Skeletal muscle satellite cell (primary cell): ENCODE results near the gene AAMP.

ENCODE experiments used
- H3K27me3 ChIP-seq: 2 replicates; pipeline ENCODE4 v1.7.0; 2013; ENCODE audit warnings: low read length; ENCODE audit not compliant: control insufficient read depth, insufficient read depth
- H3K36me3 ChIP-seq: 2 replicates; pipeline ENCODE4 v1.7.0; 2013; ENCODE audit warnings: mild to moderate bottlenecking, control low read depth, low read length; ENCODE audit not compliant: insufficient read depth
- H3K4me1 ChIP-seq: 2 replicates; pipeline ENCODE4 v1.7.0; 2013; ENCODE audit warnings: low read length; ENCODE audit not compliant: control insufficient read depth, insufficient read depth
- H3K4me2 ChIP-seq: 2 replicates; pipeline ENCODE4 v1.7.0; 2013; ENCODE audit warnings: mild to moderate bottlenecking, low read length
- H3K4me3 ChIP-seq: 2 replicates; pipeline ENCODE4 v1.7.0; 2013; ENCODE audit warnings: low read length
- H3K9ac ChIP-seq: 2 replicates; pipeline ENCODE4 v1.7.0; 2013; ENCODE audit warnings: mild to moderate bottlenecking, low read depth, low read length, moderate library complexity
- H3K9me3 ChIP-seq: replicated peaks from 2 replicates; pipeline ENCODE4 v1.7.0; 2013; ENCODE audit warnings: mild to moderate bottlenecking, control low read depth, low read length

AAMP gene

GRCh38 chr2:218306184-218306920, 36.4 kb upstream of the AAMP start:
- Histone ChIP-seq H3K4me1 (no peaks in the 10 kb centered on the region), H3K4me3 (no peak overlapping the region), H3K36me3 (no peaks in the 10 kb centered on the region), H3K9ac (no peak overlapping the region), H3K9me3 (no peaks in the 10 kb centered on the region), H3K27me3 (peaks cover 5% of the 10 kb centered on the region), H3K4me2 (no peak overlapping the region)

GRCh38 chr2:218305383-218305782, 35.4 kb upstream of the AAMP start:
- Histone ChIP-seq H3K27me3 (peaks cover 5% of the 10 kb centered on the region), H3K9ac (no peak overlapping the region), H3K36me3 (no peaks in the 10 kb centered on the region), H3K9me3 (no peaks in the 10 kb centered on the region), H3K4me1 (no peaks in the 10 kb centered on the region), H3K4me2 (no peak overlapping the region), H3K4me3 (no peak overlapping the region)

- no peak overlapping the region for H3K9ac ChIP-seq
- no peaks in the 10 kb centered on the region for H3K9me3 ChIP-seq
- no peak overlapping the region for H3K4me3 ChIP-seq
- H3K36me3 ChIP-seq: no peaks in the 10 kb centered on the region
- no peaks in the 10 kb centered on the region for H3K27me3 ChIP-seq
- no peaks in the 10 kb centered on the region for H3K4me1 ChIP-seq
- H3K4me2 ChIP-seq: no peak overlapping the region
Measured at GRCh38 chr2:218301176-218301819, 31.4 kb upstream of the AAMP start.

- H3K9ac ChIP-seq: no peak overlapping the region
- H3K4me2 ChIP-seq: no peak overlapping the region
- H3K4me1 ChIP-seq: no peaks in the 10 kb centered on the region
- H3K27me3 ChIP-seq: no peaks in the 10 kb centered on the region
- H3K4me3 ChIP-seq: no peak overlapping the region
- no peaks in the 10 kb centered on the region for H3K9me3 ChIP-seq
- no peaks in the 10 kb centered on the region for H3K36me3 ChIP-seq
Measured at GRCh38 chr2:218300141-218300540, 30.2 kb upstream of the AAMP start.

GRCh38 chr2:218298314-218298875, 28.5 kb upstream of the AAMP start:
- H3K9me3 ChIP-seq: no peaks in the 10 kb centered on the region
- H3K36me3 ChIP-seq: no peaks in the 10 kb centered on the region
- H3K9ac ChIP-seq: no peak overlapping the region
- H3K4me3 ChIP-seq: no peak overlapping the region
- no peaks in the 10 kb centered on the region for H3K4me1 ChIP-seq
- no peaks in the 10 kb centered on the region for H3K27me3 ChIP-seq
- H3K4me2 ChIP-seq: no peak overlapping the region

- Histone ChIP-seq H3K27me3 (no peaks in the 10 kb centered on the region), H3K9me3 (no peaks in the 10 kb centered on the region), H3K9ac (no peak overlapping the region), H3K4me3 (no peak overlapping the region), H3K4me2 (no peak overlapping the region), H3K4me1 (peaks cover 8% of the 10 kb centered on the region), H3K36me3 (no peaks in the 10 kb centered on the region)
Measured at GRCh38 chr2:218296847-218297246, 26.9 kb upstream of the AAMP start.

- H3K4me1 ChIP-seq: peaks cover 10% of the 10 kb centered on the region
Measured at GRCh38 chr2:218296200-218296599, 26.3 kb upstream of the AAMP start.

GRCh38 chr2:218295029-218295428, 25.1 kb upstream of the AAMP start:
- Histone ChIP-seq H3K4me2 (no peak overlapping the region), H3K36me3 (no peaks in the 10 kb centered on the region), H3K9ac (no peak overlapping the region), H3K4me1 (peaks cover 22% of the 10 kb centered on the region), H3K27me3 (no peaks in the 10 kb centered on the region), H3K4me3 (no peak overlapping the region), H3K9me3 (no peaks in the 10 kb centered on the region)

More at GRCh38 chr2:218296200-218296599, 26.3 kb upstream of the AAMP start:
- no peak overlapping the region for H3K4me2 ChIP-seq
- no peaks in the 10 kb centered on the region for H3K36me3 ChIP-seq
- H3K27me3 ChIP-seq: no peaks in the 10 kb centered on the region
- no peak overlapping the region for H3K9ac ChIP-seq
- no peaks in the 10 kb centered on the region for H3K9me3 ChIP-seq
- H3K4me3 ChIP-seq: no peak overlapping the region

- Histone ChIP-seq H3K4me1 (peaks cover 27% of the 10 kb centered on the region), H3K27me3 (no peaks in the 10 kb centered on the region), H3K9ac (no peak overlapping the region), H3K4me2 (no peak overlapping the region), H3K9me3 (no peaks in the 10 kb centered on the region), H3K36me3 (no peaks in the 10 kb centered on the region), H3K4me3 (no peak overlapping the region)
Measured at GRCh38 chr2:218294430-218295022, 24.6 kb upstream of the AAMP start.

- Histone ChIP-seq H3K4me1 (peaks cover 29% of the 10 kb centered on the region), H3K4me3 (no peak overlapping the region), H3K9ac (no peak overlapping the region), H3K36me3 (no peaks in the 10 kb centered on the region), H3K27me3 (no peaks in the 10 kb centered on the region), H3K9me3 (no peaks in the 10 kb centered on the region), H3K4me2 (no peak overlapping the region)
Measured at GRCh38 chr2:218293715-218294429, 23.9 kb upstream of the AAMP start.
